Measurements from ENCODE around the gene PDE11A. TPM values are rescaled to one million over a fixed set of nuclear protein-coding genes. Genes with fewer than 3 reads are reported as not detected.

The PDE11A gene
- total RNA-seq, 5 donors from 2014 or later (not counting 1 experiment from before 2014, with no cell fraction given): not detected

GRCh38 chr2:177733322-177733855, 339.2 kb downstream of the PDE11A start:
- Mint-ChIP-seq H3K9me3 (no peaks in the 10 kb centered on the region), H3K4me1 (no peaks in the 10 kb centered on the region), H3K4me3 (no peak overlapping the region), H3K27me3 (peaks cover 13 to 40% of the 10 kb centered on the region in 2 donors), H3K36me3 (no peaks in the 10 kb centered on the region), H3K27ac (no peak overlapping the region)
- POLR2A ChIA-PET: no interaction called here
- no peak for ATAC-seq (replicated peaks in 1 of 4)
- CTCF ChIA-PET: interaction anchor here in 1 of 2 donors (0.6 kb wide), 1 partner anchor 48 kb away, joined by 3 read pairs; no protein-coding TSS in a partner anchor
- DNase-seq: no peak
- Histone ChIP-seq H3K27ac (ENCODE audit: low read length) (no peak overlapping the region), H3K9me3 (no peaks in the 10 kb centered on the region), H3K4me1 (ENCODE audit: control insufficient read depth in 1 of 2, extremely low read depth in 1 of 2, insufficient read depth in 2 of 2, low read length in 2 of 2) (no peaks in the 10 kb centered on the region), H3K27me3 (replicated peaks in 1 of 2; ENCODE audit: control insufficient read depth in 2 of 2, extremely low read depth in 1 of 2, insufficient read depth in 2 of 2, low read length in 1 of 2) (no peaks in the 10 kb centered on the region), H3K4me3 (ENCODE audit: control insufficient read depth in 1 of 2, extremely low read depth in 1 of 2, low read length in 1 of 2) (no peak overlapping the region), H3K36me3 (ENCODE audit: control insufficient read depth in 2 of 2, extremely low read depth in 1 of 2, insufficient read depth in 1 of 2, low read length in 1 of 2) (no peaks in the 10 kb centered on the region)
- WGBS (ENCODE audit: insufficient coverage): no CpG with 5 or more reads among the region's 2 CpGs

- no peak overlapping the region for H3K4me3 ChIP-seq (ENCODE audit: control insufficient read depth in 1 of 2, extremely low read depth in 1 of 2, low read length in 1 of 2)
- H3K27ac Mint-ChIP-seq: no peak overlapping the region
- H3K27ac ChIP-seq (ENCODE audit: low read length): no peak overlapping the region
- H3K4me1 ChIP-seq (ENCODE audit: control insufficient read depth in 1 of 2, extremely low read depth in 1 of 2, insufficient read depth in 2 of 2, low read length in 2 of 2): no peaks in the 10 kb centered on the region
- ChIA-PET CTCF (interaction anchor here in 1 of 2 donors (0.6 kb wide), 1 partner anchor 558 kb away, joined by 4 read pairs; no protein-coding TSS in a partner anchor), POLR2A (interaction anchor here in 1 of 2 donors (0.6 kb wide), 1 partner anchor 505 kb away, joined by 5 read pairs; no protein-coding TSS in a partner anchor)
- no peak for ATAC-seq (replicated peaks in 1 of 4)
- H3K9me3 Mint-ChIP-seq: no peaks in the 10 kb centered on the region
- H3K36me3 Mint-ChIP-seq: no peaks in the 10 kb centered on the region
- DNase-seq: no peak
- no peaks in the 10 kb centered on the region for H3K27me3 ChIP-seq (replicated peaks in 1 of 2; ENCODE audit: control insufficient read depth in 2 of 2, extremely low read depth in 1 of 2, insufficient read depth in 2 of 2, low read length in 1 of 2)
- H3K27me3 Mint-ChIP-seq: peaks cover 21 to 49% of the 10 kb centered on the region in 2 donors
- no peaks in the 10 kb centered on the region for H3K9me3 ChIP-seq
- no peak overlapping the region for H3K4me3 Mint-ChIP-seq
- no peaks in the 10 kb centered on the region for H3K4me1 Mint-ChIP-seq
- no CpG with 5 or more reads among the region's 3 CpGs for WGBS (ENCODE audit: insufficient coverage)
- H3K36me3 ChIP-seq (ENCODE audit: control insufficient read depth in 2 of 2, extremely low read depth in 1 of 2, insufficient read depth in 1 of 2, low read length in 1 of 2): no peaks in the 10 kb centered on the region
These were observed 341.2 kb downstream of the PDE11A start for GRCh38 chr2:177731384-177731783.

- no peak overlapping the region for H3K4me3 ChIP-seq (ENCODE audit: control insufficient read depth in 1 of 2, extremely low read depth in 1 of 2, low read length in 1 of 2)
- DNase-seq (no peak), ATAC-seq (replicated peaks in 1 of 4) (no peak)
- no peaks in the 10 kb centered on the region for H3K4me1 ChIP-seq (ENCODE audit: control insufficient read depth in 1 of 2, extremely low read depth in 1 of 2, insufficient read depth in 2 of 2, low read length in 2 of 2)
- H3K27ac Mint-ChIP-seq: no peak overlapping the region
- WGBS (ENCODE audit: insufficient coverage): no CpG with 5 or more reads among the region's 2 CpGs
- ChIA-PET POLR2A (interaction anchor here in 1 of 2 donors (0.6 kb wide), 1 partner anchor 505 kb away, joined by 5 read pairs; no protein-coding TSS in a partner anchor), CTCF (no interaction called here)
- H3K9me3 Mint-ChIP-seq: no peaks in the 10 kb centered on the region
- H3K27me3 Mint-ChIP-seq: peaks cover 25 to 46% of the 10 kb centered on the region in 2 donors
- H3K27me3 ChIP-seq (replicated peaks in 1 of 2; ENCODE audit: control insufficient read depth in 2 of 2, extremely low read depth in 1 of 2, insufficient read depth in 2 of 2, low read length in 1 of 2): no peaks in the 10 kb centered on the region
- H3K27ac ChIP-seq (ENCODE audit: low read length): no peak overlapping the region
- no peaks in the 10 kb centered on the region for H3K36me3 ChIP-seq (ENCODE audit: control insufficient read depth in 2 of 2, extremely low read depth in 1 of 2, insufficient read depth in 1 of 2, low read length in 1 of 2)
- H3K4me1 Mint-ChIP-seq: no peaks in the 10 kb centered on the region
- H3K9me3 ChIP-seq: no peaks in the 10 kb centered on the region
- no peaks in the 10 kb centered on the region for H3K36me3 Mint-ChIP-seq
- no peak overlapping the region for H3K4me3 Mint-ChIP-seq
These were observed 341.8 kb downstream of the PDE11A start for GRCh38 chr2:177730792-177731191.

GRCh38 chr2:177730363-177730762, 342.2 kb downstream of the PDE11A start:
- H3K4me1 Mint-ChIP-seq: no peaks in the 10 kb centered on the region
- no peak overlapping the region for H3K4me3 Mint-ChIP-seq
- CTCF ChIA-PET: interaction anchor here in 1 of 2 donors (1.2 kb wide), 1 partner anchor 37 kb away, joined by 3 read pairs; no protein-coding TSS in a partner anchor
- peaks cover 25 to 45% of the 10 kb centered on the region in 2 donors for H3K27me3 Mint-ChIP-seq
- Histone ChIP-seq H3K36me3 (ENCODE audit: control insufficient read depth in 2 of 2, extremely low read depth in 1 of 2, insufficient read depth in 1 of 2, low read length in 1 of 2) (no peaks in the 10 kb centered on the region), H3K27ac (ENCODE audit: low read length) (no peak overlapping the region), H3K9me3 (no peaks in the 10 kb centered on the region), H3K27me3 (replicated peaks in 1 of 2; ENCODE audit: control insufficient read depth in 2 of 2, extremely low read depth in 1 of 2, insufficient read depth in 2 of 2, low read length in 1 of 2) (no peaks in the 10 kb centered on the region), H3K4me3 (ENCODE audit: control insufficient read depth in 1 of 2, extremely low read depth in 1 of 2, low read length in 1 of 2) (no peak overlapping the region), H3K4me1 (ENCODE audit: control insufficient read depth in 1 of 2, extremely low read depth in 1 of 2, insufficient read depth in 2 of 2, low read length in 2 of 2) (no peaks in the 10 kb centered on the region)
- ATAC-seq (replicated peaks in 1 of 4) (no peak), DNase-seq (no peak)
- no CpG with 5 or more reads among the region's 3 CpGs for WGBS (ENCODE audit: insufficient coverage)
- no peaks in the 10 kb centered on the region for H3K9me3 Mint-ChIP-seq
- no peaks in the 10 kb centered on the region for H3K36me3 Mint-ChIP-seq
- no peak overlapping the region for H3K27ac Mint-ChIP-seq
- POLR2A ChIA-PET: no interaction called here

- Mint-ChIP-seq H3K36me3 (no peaks in the 10 kb centered on the region), H3K4me3 (no peak overlapping the region), H3K27me3 (peaks cover 26 to 42% of the 10 kb centered on the region in 2 donors), H3K9me3 (no peaks in the 10 kb centered on the region), H3K4me1 (no peaks in the 10 kb centered on the region), H3K27ac (no peak overlapping the region)
- Histone ChIP-seq H3K36me3 (ENCODE audit: control insufficient read depth in 2 of 2, extremely low read depth in 1 of 2, insufficient read depth in 1 of 2, low read length in 1 of 2) (no peaks in the 10 kb centered on the region), H3K27me3 (replicated peaks in 1 of 2; ENCODE audit: control insufficient read depth in 2 of 2, extremely low read depth in 1 of 2, insufficient read depth in 2 of 2, low read length in 1 of 2) (no peaks in the 10 kb centered on the region), H3K9me3 (no peaks in the 10 kb centered on the region), H3K27ac (ENCODE audit: low read length) (no peak overlapping the region), H3K4me1 (ENCODE audit: control insufficient read depth in 1 of 2, extremely low read depth in 1 of 2, insufficient read depth in 2 of 2, low read length in 2 of 2) (no peaks in the 10 kb centered on the region), H3K4me3 (ENCODE audit: control insufficient read depth in 1 of 2, extremely low read depth in 1 of 2, low read length in 1 of 2) (no peak overlapping the region)
- no CpG with 5 or more reads among the region's 2 CpGs for WGBS (ENCODE audit: insufficient coverage)
- DNase-seq (no peak), ATAC-seq (replicated peaks in 1 of 4) (no peak)
- CTCF ChIA-PET: no interaction called here
- POLR2A ChIA-PET: interaction anchor here in 1 of 2 donors (0.6 kb wide), 1 partner anchor 464 kb away, joined by 4 read pairs; the partner anchor contains the start of gene NFE2L2
These were observed 343.7 kb downstream of the PDE11A start for GRCh38 chr2:177728920-177729319.

GRCh38 chr2:177728399-177728765, 344.2 kb downstream of the PDE11A start:
- Mint-ChIP-seq H3K27ac (no peak overlapping the region), H3K9me3 (no peaks in the 10 kb centered on the region), H3K27me3 (peaks cover 25 to 40% of the 10 kb centered on the region in 2 donors), H3K4me3 (no peak overlapping the region), H3K4me1 (no peaks in the 10 kb centered on the region), H3K36me3 (no peaks in the 10 kb centered on the region)
- Histone ChIP-seq H3K27me3 (replicated peaks in 1 of 2; ENCODE audit: control insufficient read depth in 2 of 2, extremely low read depth in 1 of 2, insufficient read depth in 2 of 2, low read length in 1 of 2) (no peaks in the 10 kb centered on the region), H3K27ac (ENCODE audit: low read length) (no peak overlapping the region), H3K9me3 (no peaks in the 10 kb centered on the region), H3K4me1 (ENCODE audit: control insufficient read depth in 1 of 2, extremely low read depth in 1 of 2, insufficient read depth in 2 of 2, low read length in 2 of 2) (no peaks in the 10 kb centered on the region), H3K36me3 (ENCODE audit: control insufficient read depth in 2 of 2, extremely low read depth in 1 of 2, insufficient read depth in 1 of 2, low read length in 1 of 2) (no peaks in the 10 kb centered on the region), H3K4me3 (ENCODE audit: control insufficient read depth in 1 of 2, extremely low read depth in 1 of 2, low read length in 1 of 2) (no peak overlapping the region)
- no CpG with 5 or more reads among the region's 4 CpGs for WGBS (ENCODE audit: insufficient coverage)
- ChIA-PET POLR2A (interaction anchor here in 1 of 2 donors (0.6 kb wide), 1 partner anchor 464 kb away, joined by 4 read pairs; the partner anchor contains the start of gene NFE2L2), CTCF (interaction anchor here in 1 of 2 donors (0.5 kb wide), 1 partner anchor 391 kb away, joined by 3 read pairs; no protein-coding TSS in a partner anchor)
- no peak for ATAC-seq (replicated peaks in 1 of 4)
- no peak for DNase-seq

Data from T-cell (primary cell).